Stimulated activated CD4-positive, alpha-beta T cell treated with anti-CD3 and anti-CD28 coated beads, Interleukin-4, amount 100 ng/mL, for 48 hours (primary cell): ENCODE results near the gene ODC1.

Source experiments
- DNase-seq, 2 donors: peaks; one replicate each; pipeline ENCODE4 v3.0.0-alpha.2; 2020; ENCODE audit warnings: low read depth in 2 of 2

ODC1 gene

DNA sequence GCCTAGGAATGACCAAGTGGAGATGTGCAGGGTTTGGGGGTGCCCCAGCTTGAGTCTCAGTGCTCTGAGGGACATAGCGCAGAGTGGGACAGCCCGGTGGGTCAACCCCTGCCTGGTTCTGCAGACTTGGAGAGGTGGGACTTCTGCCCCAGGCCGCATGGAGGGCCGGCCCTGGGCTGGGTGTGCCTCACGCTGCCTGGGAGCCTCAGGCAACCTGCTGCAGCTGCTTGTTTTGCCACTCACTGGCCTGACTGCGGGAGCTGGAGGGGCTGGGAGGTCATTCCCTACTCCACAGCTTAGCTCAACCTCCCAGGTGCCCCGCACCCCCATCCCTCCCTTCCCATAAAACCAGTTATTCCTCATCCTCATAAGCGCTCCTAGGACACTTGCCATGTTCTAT is 33.1 kb downstream of the ODC1 start:
- DNase-seq, result no peak

DNA sequence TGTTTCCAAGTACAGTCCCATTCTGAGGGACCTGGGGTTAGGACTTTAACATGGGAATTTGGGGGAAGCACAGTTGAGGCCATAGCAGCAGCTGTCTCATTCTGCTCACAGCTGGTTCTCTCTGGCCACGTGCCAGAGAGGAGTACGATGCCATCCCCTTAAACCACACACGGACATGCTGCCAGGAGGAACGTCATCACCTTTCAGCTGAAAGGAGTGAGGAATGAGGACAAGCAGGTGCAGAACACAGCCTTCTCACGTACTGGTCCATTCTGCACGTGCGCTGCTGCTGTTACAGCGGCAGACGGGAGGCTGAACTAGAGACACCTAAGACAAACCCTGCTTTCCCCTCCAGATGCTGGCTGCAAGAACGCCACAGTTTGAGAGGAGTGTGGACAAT is 33.5 kb downstream of the ODC1 start:
- no peak for DNase-seq

DNA sequence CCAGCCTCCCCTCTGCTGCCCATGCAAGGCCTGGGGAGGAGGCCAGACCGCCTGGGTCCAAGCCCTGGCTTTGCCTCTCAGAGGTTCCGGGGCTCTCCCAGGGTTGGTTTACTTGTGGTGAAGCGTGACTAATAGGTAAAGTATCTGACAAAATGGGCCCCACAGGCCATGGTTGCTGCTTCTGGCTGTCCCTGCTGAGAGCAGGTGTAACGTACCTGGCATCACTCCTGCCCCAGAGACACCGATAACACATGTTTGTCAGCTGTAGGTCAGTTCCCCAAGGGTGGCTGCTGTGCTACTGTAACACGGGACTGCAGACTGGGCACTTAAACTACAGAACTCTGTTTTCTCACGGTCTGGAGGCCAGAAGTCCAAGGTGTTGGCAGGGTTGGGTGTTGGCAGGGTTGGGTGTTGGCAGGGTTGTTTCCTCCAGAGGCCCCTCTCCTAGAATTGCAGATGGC is 34.1 kb downstream of the ODC1 start:
- no peak for DNase-seq

DNA sequence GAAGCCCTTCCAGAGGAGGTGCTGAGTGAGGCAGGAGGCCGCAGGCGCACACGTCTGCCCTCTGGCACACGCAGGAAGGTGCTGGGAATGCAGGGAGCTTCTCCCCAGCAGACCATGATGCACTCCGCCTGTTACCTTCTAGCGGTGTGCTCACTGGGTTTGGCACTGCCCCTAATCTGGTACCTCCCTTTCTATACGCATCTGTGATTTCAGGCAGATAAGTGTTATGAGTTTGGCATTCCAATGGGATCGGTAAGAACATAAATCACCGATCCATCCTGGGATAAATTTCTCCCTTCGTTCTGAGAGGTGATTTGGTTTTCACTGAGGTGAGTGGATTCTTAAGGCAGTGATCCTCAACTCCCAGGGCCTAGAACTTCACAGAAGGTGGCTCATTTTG is 34.6 kb downstream of the ODC1 start:
- no peak for DNase-seq

DNA sequence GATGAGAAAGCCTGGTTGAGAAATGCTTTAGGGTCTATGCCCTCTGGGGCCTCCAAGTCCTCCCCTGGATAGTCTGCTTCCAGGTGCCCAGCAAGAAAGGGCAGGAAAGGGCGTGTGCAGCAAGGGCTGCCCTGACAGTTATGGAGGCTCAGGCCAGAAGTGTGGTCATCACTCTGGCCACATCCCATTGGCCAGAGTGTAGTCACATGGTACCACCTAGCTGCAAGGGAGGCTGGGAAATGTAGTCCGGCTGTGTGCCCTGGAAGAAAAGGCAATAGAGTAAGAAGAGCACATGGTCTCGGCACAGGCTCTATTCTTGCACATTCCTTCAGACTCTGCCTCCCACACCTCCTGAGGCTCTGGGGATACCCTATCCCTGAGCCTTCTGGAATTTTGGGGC is 35.7 kb downstream of the ODC1 start:
- DNase-seq, result no peak

DNA sequence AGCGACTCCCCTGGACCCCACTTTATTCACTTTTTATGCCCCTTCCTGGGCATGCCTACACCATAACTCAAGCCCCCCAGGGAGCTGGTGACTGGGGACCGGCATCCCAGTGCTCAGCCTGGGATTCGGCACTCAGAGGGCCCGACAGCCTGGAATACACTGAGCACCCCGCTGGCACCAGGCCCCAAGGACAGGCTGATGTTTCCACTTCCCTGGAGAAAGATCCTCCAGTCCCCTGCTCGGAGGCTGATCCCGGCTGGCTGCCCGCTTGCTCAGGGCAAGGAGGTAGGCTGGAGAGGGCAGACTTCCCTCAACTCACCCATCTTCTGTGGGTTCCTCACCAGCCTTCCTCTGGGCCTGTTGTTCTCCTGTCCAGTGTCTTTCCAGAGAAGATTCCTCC is 36.6 kb downstream of the ODC1 start:
- no peak for DNase-seq

DNA sequence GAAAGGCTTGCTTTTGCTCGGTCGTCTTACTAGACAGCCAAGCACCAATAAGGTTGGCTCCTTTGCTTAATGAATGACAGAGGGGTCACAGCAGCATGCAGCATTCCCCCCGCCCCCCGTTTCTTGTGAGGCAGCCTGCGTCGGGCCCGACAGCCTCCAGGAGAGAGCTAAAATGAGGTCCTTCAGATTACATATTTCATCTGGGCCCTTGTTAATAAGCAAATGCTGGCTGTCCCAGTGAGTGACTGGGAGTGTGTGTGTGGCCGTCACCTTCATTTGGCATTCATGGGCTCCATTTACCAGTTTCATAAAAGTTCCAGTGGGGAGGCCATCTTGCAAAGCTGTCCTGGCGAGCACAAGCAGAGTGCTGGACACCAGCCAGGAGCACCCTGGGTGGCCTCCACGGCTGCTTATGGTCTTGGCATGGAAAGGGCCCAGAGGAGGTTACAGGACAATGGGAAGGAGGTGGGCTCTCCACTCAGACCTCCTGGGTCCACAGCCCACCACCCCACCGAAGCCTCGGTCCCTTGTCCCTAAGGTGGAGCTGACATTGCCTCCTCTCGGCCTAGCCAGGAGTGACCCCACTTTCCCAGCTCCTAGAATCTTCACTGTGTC is 37.2 kb downstream of the ODC1 start:
- DNase-seq, result no peak

DNA sequence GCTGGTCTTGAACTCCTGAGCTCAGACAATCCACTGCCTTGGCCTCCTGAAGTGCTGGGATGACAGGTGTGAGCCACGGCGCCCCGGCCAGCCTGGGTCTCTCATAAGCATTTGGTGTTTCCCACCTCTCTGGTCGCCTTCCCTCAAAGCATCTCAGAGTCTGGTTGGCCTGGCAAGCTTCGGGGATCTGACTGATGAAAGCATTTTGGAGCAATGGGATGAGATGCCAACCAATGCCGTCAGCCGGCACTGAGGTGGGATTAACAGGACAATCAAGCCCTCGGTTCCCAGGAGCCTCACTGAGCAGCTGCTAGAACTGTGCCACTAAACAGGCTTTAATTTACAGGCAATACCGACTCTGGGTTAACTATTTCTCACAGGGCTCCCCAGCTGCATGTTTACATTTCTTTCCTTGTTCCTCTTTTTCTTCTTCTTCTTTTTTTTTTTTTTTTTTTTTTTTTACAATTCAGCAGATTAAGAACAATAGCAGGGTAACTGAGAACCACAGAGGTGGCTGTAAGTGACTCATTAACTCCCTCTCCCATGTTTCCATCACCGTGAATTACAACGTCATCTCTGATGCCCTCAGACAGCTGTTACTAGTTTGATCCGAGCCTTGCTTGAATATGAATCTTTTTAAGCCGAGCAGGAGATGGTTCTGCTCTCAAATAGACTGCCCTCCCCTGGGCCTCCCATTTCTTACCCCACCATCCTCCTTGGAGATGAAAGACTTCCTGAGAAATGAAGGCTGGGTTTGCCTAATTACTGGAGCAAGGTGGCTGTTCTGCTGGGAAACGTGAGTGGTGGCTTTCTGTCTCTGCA is 37.9 kb downstream of the ODC1 start:
- no peak for DNase-seq

DNA sequence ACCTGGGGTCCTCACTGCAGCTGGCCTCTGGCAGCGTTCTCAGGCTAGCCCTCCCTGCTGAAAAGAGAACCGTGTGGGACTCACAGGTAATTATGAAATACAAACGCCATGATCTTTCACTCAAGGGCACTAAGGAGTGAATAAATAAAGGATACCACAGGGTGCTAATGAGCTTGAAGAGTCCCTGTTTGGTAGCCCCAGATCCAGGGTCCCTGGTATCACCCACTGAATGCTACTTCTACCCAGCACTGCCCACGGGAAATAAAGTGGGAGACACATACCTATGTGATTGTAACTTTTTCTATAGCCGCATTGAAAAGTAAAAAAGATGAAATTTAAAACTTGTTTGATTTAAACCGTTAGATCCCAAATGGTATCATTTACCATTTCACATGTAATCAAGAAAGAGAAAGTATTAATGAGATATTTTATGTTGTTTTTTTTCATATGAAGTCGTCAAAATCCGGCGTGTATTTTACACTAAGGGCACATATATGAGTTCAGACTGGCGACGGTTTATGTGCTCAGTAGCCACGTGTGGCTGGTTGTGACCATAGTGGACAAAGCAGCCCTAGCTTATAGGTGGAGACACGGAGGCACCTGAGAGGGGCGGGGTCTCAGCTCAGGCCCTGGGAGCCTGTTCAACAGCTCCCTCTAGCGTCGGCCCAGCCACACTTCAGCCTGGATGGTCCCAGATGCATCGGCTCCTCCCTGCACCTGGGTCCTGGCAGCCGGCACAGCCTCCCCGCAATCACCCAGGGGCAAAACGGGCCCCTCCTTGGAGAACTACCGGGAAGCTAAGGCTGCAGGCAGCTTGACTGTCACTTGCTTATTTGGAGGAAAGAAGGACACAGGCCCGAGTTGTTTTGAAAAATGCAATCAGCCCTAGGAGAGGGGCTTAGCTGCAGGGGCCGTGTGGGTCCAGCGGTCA is 39.2 kb downstream of the ODC1 start:
- DNase-seq, result peak; percentile 74 to 78

DNA sequence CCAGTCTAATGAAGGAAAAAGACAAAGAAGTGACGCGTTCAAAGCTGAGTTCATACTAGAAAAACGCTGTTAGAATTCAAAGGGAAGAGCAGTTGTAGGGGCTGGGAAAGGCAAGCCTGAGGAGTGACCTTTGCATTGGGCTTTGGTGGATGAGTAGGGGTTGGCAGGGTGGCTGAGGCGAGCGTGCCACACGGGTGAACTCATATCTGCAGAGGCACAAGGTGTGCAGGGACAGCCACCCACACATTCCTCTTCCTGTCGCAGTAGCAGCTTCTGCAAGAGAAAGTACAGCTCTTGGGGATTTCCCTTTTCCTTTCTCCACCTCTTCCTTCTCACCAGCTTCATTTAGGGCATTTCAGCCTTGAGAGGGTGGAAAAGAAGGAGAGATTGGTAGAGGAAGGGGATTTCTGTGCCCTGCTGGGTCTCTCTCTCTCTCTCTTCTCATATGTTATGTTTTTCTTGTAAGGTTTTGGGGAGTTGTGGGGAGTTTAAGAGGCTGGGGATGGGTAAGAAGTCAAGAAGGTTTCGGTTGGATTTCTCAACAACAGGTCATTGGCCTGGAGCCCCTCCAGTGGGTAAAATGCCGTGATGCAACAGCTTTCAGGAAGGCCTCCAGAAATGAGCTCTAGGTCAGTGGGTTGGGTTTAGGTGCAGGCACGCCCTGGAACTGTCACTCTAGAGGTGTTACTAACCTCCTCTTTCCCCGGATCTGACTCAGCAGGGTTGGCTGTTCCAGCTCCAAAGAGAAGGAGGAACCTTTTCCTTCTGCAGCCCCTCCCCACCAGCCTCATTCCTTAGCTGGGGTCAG is 40.1 kb downstream of the ODC1 start:
- DNase-seq, result peak; percentile 51 to 72

DNA sequence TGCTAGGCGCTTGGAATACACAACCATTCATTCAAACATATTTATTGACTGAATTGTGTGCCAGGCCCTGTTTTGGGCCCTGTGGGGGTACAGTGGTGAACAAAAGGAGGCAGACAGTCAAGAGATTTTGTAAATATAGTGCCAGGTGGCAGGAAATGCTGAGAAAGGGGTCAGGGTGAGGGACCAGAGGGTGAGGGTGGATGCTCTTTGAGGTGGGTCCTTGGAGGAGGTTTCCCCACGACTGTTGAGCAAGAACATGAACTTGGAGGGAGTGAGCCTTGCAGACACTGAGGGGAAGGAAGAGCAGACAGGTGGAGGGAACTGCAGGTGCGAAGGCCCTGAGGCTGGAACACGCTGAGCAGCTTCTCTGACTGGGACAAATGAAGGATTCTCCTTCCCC is 40.7 kb downstream of the ODC1 start:
- no peak for DNase-seq

DNA sequence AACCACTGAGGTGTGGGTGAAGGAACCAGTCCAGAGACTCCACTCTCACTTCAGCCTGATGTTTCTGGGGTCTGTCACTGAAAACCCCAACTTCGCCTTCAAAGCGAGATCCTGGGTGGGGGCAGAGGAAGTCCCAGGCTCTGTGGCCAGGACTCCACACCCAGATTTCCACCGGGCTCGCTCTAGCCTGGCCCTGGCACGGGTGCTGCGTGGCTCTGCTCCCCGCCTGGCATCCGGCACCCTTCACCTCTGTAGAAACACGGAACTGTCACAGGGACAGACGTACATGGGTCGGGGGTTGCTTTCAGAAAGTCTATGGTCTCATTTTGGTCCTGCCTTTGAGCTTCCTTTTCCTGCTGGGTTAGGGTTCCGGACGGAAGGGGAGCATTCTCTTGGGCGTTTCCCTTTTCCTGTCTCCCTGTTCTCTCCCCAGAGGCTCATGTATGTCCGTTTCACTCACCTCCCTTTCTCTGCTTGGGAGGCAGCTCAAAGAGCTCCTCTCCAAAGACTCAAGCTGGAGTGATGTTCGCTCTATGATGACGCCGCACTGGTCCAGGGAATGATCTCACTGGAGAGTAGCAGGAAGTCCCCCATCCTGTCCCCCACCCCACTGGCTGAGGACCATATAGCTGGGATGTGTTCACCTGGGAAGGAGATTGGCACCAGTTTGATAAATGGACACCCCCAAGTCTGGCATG is 41.5 kb downstream of the ODC1 start:
- DNase-seq, result no peak

DNA sequence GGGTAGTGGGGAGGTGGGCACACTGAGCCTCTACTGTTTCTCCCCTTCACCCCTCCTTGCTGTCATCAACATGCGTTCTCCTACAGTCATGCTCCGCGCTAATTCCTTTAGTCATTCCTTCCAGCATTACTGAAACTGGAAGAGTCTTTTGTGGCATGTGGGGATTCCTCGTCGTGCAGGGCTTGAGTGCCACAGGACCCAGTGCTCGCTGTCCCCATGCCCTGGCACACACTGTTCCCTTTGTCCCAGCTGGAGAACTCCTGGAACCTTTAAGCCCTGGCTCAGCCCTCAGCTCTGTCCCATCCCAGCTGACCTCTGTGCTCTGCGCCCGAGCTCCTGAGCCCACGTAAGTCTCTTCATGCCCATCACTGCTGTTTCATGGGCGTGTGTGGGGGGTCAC is 42.1 kb downstream of the ODC1 start:
- DNase-seq, result no peak

DNA sequence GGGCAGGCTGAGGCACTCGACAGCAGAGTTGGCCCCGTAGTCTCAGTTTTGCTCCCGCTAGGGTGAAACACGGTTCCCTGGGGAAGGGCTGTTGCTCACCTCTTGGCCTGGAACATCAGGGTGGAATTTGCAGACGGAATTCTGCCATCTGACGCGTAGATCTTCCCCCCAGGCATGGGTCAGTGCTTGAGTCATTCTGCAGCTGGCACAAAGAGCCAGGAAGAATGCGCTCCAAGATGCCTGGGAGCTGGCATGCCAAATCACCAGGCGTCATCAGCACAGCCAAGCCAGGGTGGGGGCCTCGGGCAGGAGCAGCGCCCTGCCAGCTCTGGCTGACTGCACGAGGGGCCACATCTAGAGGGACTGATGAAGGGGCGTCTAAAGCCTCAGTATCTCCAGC is 42.7 kb downstream of the ODC1 start:
- no peak for DNase-seq

DNA sequence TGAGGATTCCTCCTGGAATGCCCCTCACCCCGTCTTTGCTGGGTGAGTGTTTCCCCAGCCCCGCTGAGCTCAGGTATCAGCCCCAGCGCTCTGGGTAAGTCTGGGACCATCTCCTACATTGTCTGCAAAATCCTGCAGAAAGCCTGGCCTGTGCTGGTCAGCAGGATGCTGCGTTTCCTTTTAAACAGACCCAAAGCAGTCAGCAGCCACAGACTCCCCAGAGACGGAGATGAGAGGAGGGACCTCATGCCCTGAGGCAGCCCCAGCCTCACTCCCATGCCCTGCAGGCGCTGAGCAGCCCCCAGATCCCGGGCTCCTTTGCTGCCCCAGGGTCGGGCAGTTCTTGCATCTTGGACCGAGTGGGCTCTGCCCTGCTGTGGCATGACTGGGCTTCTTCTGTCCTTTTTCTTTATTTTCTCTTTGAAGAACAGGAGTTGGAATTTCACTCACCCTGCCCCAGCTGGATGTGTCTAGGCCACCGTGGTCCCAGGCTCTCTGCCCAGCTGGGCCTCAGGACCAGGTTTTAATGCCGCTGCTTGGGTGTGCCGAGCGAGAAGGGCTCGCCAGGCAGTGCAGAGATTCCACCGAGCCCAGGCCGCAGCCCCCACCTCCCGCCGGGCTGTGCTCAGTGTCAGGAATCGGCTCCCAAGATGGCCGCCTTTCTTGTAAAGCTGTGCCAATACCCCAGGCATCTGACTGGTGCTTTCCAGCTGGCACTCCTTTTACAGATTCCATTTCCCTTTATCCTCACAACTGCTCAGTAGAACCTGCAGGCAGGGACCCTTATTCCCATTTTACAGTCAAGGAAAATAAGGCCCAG is 43.6 kb downstream of the ODC1 start:
- no peak for DNase-seq

DNA sequence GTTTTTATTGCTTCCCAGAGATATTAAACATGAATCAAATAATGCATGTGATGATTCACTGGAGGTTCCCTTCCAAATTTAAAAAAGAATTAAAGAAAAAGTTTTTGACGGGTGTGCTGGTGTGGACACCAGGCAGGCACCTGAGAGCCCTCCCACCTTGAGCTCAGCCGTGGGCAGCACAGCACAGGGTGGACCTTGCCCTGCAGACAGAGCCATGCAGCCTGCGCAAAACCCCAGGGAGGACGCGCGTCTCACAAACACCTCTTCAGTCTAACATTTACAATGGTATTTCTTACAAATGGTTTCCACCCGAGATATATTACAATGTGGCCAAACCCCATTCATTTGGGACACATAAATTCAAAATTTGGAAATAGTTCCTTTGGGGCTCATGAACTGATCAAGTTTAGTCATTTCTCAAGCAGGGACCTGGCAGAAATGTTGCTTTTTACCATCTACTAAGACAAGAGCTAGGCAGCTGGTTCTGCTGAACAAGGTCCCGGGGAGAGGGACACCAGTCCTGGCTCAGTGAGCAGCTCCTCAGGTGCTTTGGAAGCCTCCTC is 45.4 kb downstream of the ODC1 start:
- DNase-seq, result no peak

DNA sequence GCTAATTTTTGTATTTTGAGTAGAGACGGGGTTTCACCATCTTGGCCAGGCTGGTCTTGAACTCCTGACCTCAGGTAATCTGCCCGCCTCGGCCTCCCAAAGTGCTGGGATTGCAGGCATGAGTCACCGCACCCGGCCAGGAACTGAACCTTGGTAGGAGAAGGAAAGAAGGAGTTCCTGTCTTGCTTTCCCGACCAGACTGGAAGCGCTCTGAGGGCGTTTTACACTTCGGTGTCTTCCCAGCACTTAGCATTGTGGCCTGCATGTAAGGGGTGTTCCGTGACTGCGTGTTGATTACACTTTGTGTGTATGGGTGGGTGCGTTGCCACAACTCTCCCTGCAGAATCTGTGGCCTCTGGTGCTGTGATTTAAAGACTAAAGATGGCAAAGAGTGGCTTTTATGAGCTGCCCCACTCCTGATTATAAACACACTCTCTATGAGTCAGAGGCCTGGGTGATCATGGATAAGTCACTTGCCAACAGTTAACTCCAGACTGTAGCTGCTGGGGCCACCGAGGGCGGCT is 46.0 kb downstream of the ODC1 start:
- no peak for DNase-seq

DNA sequence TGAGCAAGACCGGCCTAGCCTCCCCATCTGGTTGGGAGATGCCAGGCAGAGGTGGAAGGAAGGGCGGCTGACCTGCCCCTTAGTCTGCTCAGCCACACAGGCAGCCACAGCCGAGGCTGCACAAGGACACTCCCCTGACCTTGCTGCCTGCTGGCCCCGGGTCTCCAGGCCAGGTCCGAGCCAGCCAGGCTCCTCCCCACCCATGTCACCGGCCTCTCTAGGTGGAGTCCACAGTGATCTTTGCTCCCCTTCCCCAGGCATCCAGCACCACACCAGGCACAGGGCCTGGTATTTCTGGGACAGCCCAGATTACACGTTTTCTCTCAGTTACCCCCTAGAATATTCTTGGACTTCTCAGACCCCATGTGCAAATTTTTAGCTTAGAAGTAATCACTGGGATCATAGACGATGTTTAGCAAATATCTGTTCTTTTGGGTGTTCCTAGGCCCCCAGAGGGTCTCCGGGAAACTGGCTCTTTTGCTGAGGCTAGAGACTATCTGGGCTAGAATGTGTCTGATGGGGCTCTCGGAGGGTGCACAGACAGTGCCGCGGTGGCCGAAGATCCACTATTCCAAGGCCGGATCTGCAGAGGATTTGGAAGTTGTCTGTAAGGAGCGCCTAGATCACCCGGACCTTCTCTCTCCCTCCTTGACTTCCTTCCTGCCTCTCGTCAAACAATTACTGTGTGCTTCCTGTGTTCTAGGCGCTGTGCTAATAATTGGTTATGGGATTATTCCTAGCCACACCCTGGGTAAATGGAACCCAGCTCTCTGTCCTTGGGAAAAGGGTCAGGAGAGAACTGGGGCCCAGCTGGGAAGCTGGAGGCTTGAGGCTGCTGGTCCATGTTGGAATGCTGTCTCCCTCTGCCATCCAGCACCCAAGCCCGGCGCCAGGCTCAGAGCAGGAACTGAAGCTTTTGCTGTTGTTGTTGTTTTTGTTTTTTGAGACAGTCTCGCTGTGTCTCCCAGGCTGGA is 46.9 kb downstream of the ODC1 start:
- DNase-seq, result no peak
